GM06990 (cell line): ENCODE measurements around the gene FLT3LG.

Source experiments
- DNase-seq: peaks from one replicate; pipeline ENCODE4 v3.0.0-alpha.2; 2011; ENCODE audit not compliant: insufficient read length; ENCODE audit errors: extremely low read depth
- H3K27me3 ChIP-seq: replicated peaks from 2 replicates; pipeline ENCODE4 v1.6.0; 2011; ENCODE audit warnings: low read length; ENCODE audit not compliant: control insufficient read depth, insufficient read depth
- H3K36me3 ChIP-seq: 2 replicates; pipeline ENCODE4 v1.5.1; 2011; ENCODE audit warnings: low read length; ENCODE audit not compliant: control insufficient read depth, insufficient read depth
- H3K4me3 ChIP-seq: replicated peaks from 2 replicates; pipeline ENCODE4 v1.5.1; 2011; ENCODE audit warnings: low read depth, mild to moderate bottlenecking, control low read depth, low read length
- CTCF ChIP-seq: IDR thresholded peaks from 2 replicates; pipeline ENCODE4 v1.5.1; 2011; ENCODE audit warnings: low read length, control low read depth, mild to moderate bottlenecking, inconsistent platforms; ENCODE audit not compliant: insufficient read depth, poor library complexity, severe bottlenecking

FLT3LG gene

GRCh38 chr19:49447485-49448431, 26.3 kb upstream of the FLT3LG start:
- H3K27me3 ChIP-seq: no peaks in the 10 kb centered on the region
- DNase-seq: no peak
- no peak for TF ChIP-seq CTCF
- no peak overlapping the region for H3K4me3 ChIP-seq
- peaks cover 11% of the 10 kb centered on the region for H3K36me3 ChIP-seq

GRCh38 chr19:49448432-49448786, 25.6 kb upstream of the FLT3LG start:
- TF ChIP-seq CTCF: no peak
- Histone ChIP-seq H3K36me3 (peaks cover 11% of the 10 kb centered on the region), H3K27me3 (no peaks in the 10 kb centered on the region), H3K4me3 (no peak overlapping the region)
- no peak for DNase-seq

GRCh38 chr19:49450405-49450804, 23.6 kb upstream of the FLT3LG start:
- no peak for DNase-seq
- Histone ChIP-seq H3K27me3 (no peaks in the 10 kb centered on the region), H3K36me3 (peaks cover 11% of the 10 kb centered on the region), H3K4me3 (peak overlapping the region; percentile 84)
- TF ChIP-seq CTCF: no peak

- peak; percentile 81 for DNase-seq
- Histone ChIP-seq H3K4me3 (peak within 1 kb of the TSS; percentile 86), H3K36me3 (peaks cover 11% of the 10 kb centered on the region), H3K27me3 (no peaks in the 10 kb centered on the region)
- TF ChIP-seq CTCF: no peak
Observed at GRCh38 chr19:49451430-49452181, 22.4 kb upstream of the FLT3LG start, which contains the start of gene PIH1D1. TSS of gene PIH1D1 (minus strand) at chr19:49451814. CDS start at chr19:49451574, 240 bp downstream.

GRCh38 chr19:49453013-49453756, 20.8 kb upstream of the FLT3LG start, which contains the start of gene ALDH16A1:
TSS of gene ALDH16A1 (plus strand) at chr19:49453225. CDS start at chr19:49453332, 107 bp downstream.
- Histone ChIP-seq H3K36me3 (peaks cover 5% of the 10 kb centered on the region), H3K4me3 (peak within 1 kb of the TSS; percentile 86), H3K27me3 (no peaks in the 10 kb centered on the region)
- peak; percentile 99 for DNase-seq
- no peak for TF ChIP-seq CTCF
